Karpas-422 (cell line): ENCODE results near the gene FPGS. TPM values are rescaled to one million over a fixed set of nuclear protein-coding genes. Genes with fewer than 3 reads are reported as not detected.

Source experiments
- DNase-seq: peaks from one replicate; pipeline ENCODE4 v3.0.0-alpha.2; 2015
- H2AFZ ChIP-seq: fragments of 200-600 bp; sonication (generic); 2 replicates; pipeline ENCODE4 v1.6.1; 2014; ENCODE audit warnings: antibody characterized with exemption, low read length, mixed read lengths
- H3K27ac ChIP-seq: fragments of 200-600 bp; sonication (generic); 2 replicates; pipeline ENCODE4 v1.5.1; 2014; ENCODE audit warnings: mild to moderate bottlenecking, low read length, moderate library complexity
- H3K27me3 ChIP-seq: fragments of 200-600 bp; sonication (generic); 2 replicates; pipeline ENCODE4 v1.6.1; 2014; ENCODE audit warnings: low read length, mixed read lengths
- H3K36me3 ChIP-seq: fragments of 200-600 bp; sonication (generic); 2 replicates; pipeline ENCODE4 v1.6.1; 2014; ENCODE audit warnings: low read length, mixed read lengths; ENCODE audit not compliant: insufficient read depth
- H3K4me1 ChIP-seq: fragments of 200-600 bp; sonication (generic); 2 replicates; pipeline ENCODE4 v1.6.1; 2014; ENCODE audit warnings: mild to moderate bottlenecking, low read length, mixed read lengths
- H3K4me2 ChIP-seq: fragments of 200-600 bp; sonication (generic); 2 replicates; pipeline ENCODE4 v1.6.1; 2014; ENCODE audit warnings: low read length, low read depth, mild to moderate bottlenecking; ENCODE audit not compliant: poor library complexity, severe bottlenecking
- H3K4me3 ChIP-seq: fragments of 200-600 bp; sonication (generic); 2 replicates; pipeline ENCODE4 v1.5.1; 2014; ENCODE audit warnings: mild to moderate bottlenecking, antibody characterized with exemption, low read length, mixed read lengths
- H3K79me2 ChIP-seq: fragments of 200-600 bp; sonication (generic); 2 replicates; pipeline ENCODE4 v1.6.1; 2014; ENCODE audit warnings: mild to moderate bottlenecking, low read length, mixed read lengths
- H3K9ac ChIP-seq: fragments of 200-600 bp; sonication (generic); 2 replicates; pipeline ENCODE4 v1.6.0; 2014; ENCODE audit warnings: low read length
- H3K9me2 ChIP-seq: fragments of 200-600 bp; sonication (generic), shearing (Covaris generic); replicated peaks from 2 replicates; pipeline ENCODE4 v1.6.0; 2014; ENCODE audit warnings: mild to moderate bottlenecking, low read length, moderate library complexity; ENCODE audit not compliant: insufficient read depth
- H3K9me3 ChIP-seq: fragments of 300-700, 200-600 bp; sonication (generic); 2 replicates; pipeline ENCODE4 v1.6.1; 2014; ENCODE audit warnings: low read length, mixed read lengths
- H4K20me1 ChIP-seq: fragments of 200-600 bp; sonication (generic); 2 replicates; pipeline ENCODE4 v1.6.1; 2014; ENCODE audit warnings: mild to moderate bottlenecking, antibody characterized with exemption, low read length, low read depth; ENCODE audit not compliant: insufficient read depth
- total RNA-seq: library from RNA; depleted of rRNA; stranded (reverse); fragments of >200 nt; shearing (Covaris generic); gene quantifications from 2 replicates; pipeline ENCODE4 v1.2.3, GENCODE V29; 2014; ENCODE audit warnings: low replicate concordance

Gene FPGS
- total RNA-seq, 1 experiment from 2014 or later: 41.9 TPM

- Histone ChIP-seq H3K27me3 (no peaks in the 10 kb centered on the region), H3K9me3 (no peaks in the 10 kb centered on the region), H3K79me2 (no peaks in the 10 kb centered on the region), H3K4me2 (no peak overlapping the region), H3K27ac (no peak overlapping the region), H3K36me3 (no peaks in the 10 kb centered on the region), H3K9ac (no peak overlapping the region), H3K9me2 (no peaks in the 10 kb centered on the region), H2AFZ (no peak overlapping the region), H4K20me1 (no peaks in the 10 kb centered on the region), H3K4me3 (no peak overlapping the region), H3K4me1 (peaks cover 23% of the 10 kb centered on the region)
- DNase-seq: no peak
These were observed 28.7 kb upstream of the FPGS start for GRCh38 chr9:127773981-127774380.

- peak; percentile 52 for DNase-seq
- Histone ChIP-seq H3K9me3 (no peaks in the 10 kb centered on the region), H2AFZ (no peak overlapping the region), H3K4me3 (no peak overlapping the region), H3K79me2 (no peaks in the 10 kb centered on the region), H3K4me1 (peaks cover 18% of the 10 kb centered on the region), H3K36me3 (no peaks in the 10 kb centered on the region), H3K9me2 (no peaks in the 10 kb centered on the region), H3K27ac (no peak overlapping the region), H3K9ac (no peak overlapping the region), H3K27me3 (no peaks in the 10 kb centered on the region), H4K20me1 (no peaks in the 10 kb centered on the region), H3K4me2 (no peak overlapping the region)
These were observed 26.3 kb upstream of the FPGS start for GRCh38 chr9:127776195-127776923.

- peaks cover 19% of the 10 kb centered on the region for H3K4me1 ChIP-seq
- H4K20me1 ChIP-seq: no peaks in the 10 kb centered on the region
- no peak overlapping the region for H3K9ac ChIP-seq
- DNase-seq: no peak
- no peaks in the 10 kb centered on the region for H3K27me3 ChIP-seq
- H3K4me3 ChIP-seq: no peak overlapping the region
- no peaks in the 10 kb centered on the region for H3K9me2 ChIP-seq
- no peaks in the 10 kb centered on the region for H3K9me3 ChIP-seq
- H3K36me3 ChIP-seq: no peaks in the 10 kb centered on the region
- H3K27ac ChIP-seq: no peak overlapping the region
- H2AFZ ChIP-seq: no peak overlapping the region
- no peak overlapping the region for H3K4me2 ChIP-seq
- H3K79me2 ChIP-seq: no peaks in the 10 kb centered on the region
These were observed 25.8 kb upstream of the FPGS start for GRCh38 chr9:127776924-127777289.

GRCh38 chr9:127777368-127777980, 25.2 kb upstream of the FPGS start:
- H3K27me3 ChIP-seq: no peaks in the 10 kb centered on the region
- no peaks in the 10 kb centered on the region for H3K9me3 ChIP-seq
- H3K9me2 ChIP-seq: no peaks in the 10 kb centered on the region
- H3K4me1 ChIP-seq: peaks cover 19% of the 10 kb centered on the region
- no peak overlapping the region for H3K4me3 ChIP-seq
- no peaks in the 10 kb centered on the region for H4K20me1 ChIP-seq
- no peak overlapping the region for H2AFZ ChIP-seq
- no peak for DNase-seq
- H3K4me2 ChIP-seq: no peak overlapping the region
- H3K9ac ChIP-seq: no peak overlapping the region
- H3K36me3 ChIP-seq: no peaks in the 10 kb centered on the region
- H3K27ac ChIP-seq: no peak overlapping the region
- H3K79me2 ChIP-seq: no peaks in the 10 kb centered on the region

GRCh38 chr9:127778280-127779135, 24.2 kb upstream of the FPGS start, which contains the start of gene SH2D3C:
Gene SH2D3C (minus strand): TSS chr9:127778666. CDS start chr9:127778627, 39 bp downstream.
- DNase-seq: no peak
- Histone ChIP-seq H3K36me3 (no peaks in the 10 kb centered on the region), H3K27ac (no peak within 1 kb of the TSS), H4K20me1 (no peaks in the 10 kb centered on the region), H3K27me3 (no peaks in the 10 kb centered on the region), H3K4me1 (peaks cover 28% of the 10 kb centered on the region), H3K4me3 (no peak within 1 kb of the TSS), H3K79me2 (no peaks in the 10 kb centered on the region), H3K9me3 (no peaks in the 10 kb centered on the region), H3K4me2 (no peak within 1 kb of the TSS), H2AFZ (no peak within 1 kb of the TSS), H3K9me2 (no peaks in the 10 kb centered on the region), H3K9ac (no peak within 1 kb of the TSS)

GRCh38 chr9:127779136-127779981, 23.3 kb upstream of the FPGS start:
- H2AFZ ChIP-seq: no peak overlapping the region
- H3K4me3 ChIP-seq: no peak overlapping the region
- H3K27ac ChIP-seq: no peak overlapping the region

GRCh38 chr9:127780126-127780885, 22.4 kb upstream of the FPGS start:
- Histone ChIP-seq H2AFZ (no peak overlapping the region), H3K27ac (no peak overlapping the region), H3K9ac (no peak overlapping the region), H3K36me3 (no peaks in the 10 kb centered on the region), H3K4me1 (peaks cover 35% of the 10 kb centered on the region), H4K20me1 (no peaks in the 10 kb centered on the region), H3K79me2 (no peaks in the 10 kb centered on the region), H3K27me3 (no peaks in the 10 kb centered on the region), H3K4me2 (no peak overlapping the region), H3K4me3 (no peak overlapping the region), H3K9me2 (no peaks in the 10 kb centered on the region), H3K9me3 (no peaks in the 10 kb centered on the region)
- DNase-seq: no peak

More at GRCh38 chr9:127779136-127779981, 23.3 kb upstream of the FPGS start:
- no peak for DNase-seq
- H3K27me3 ChIP-seq: no peaks in the 10 kb centered on the region
- no peak overlapping the region for H3K9ac ChIP-seq
- no peak overlapping the region for H3K4me2 ChIP-seq
- no peaks in the 10 kb centered on the region for H4K20me1 ChIP-seq
- H3K9me3 ChIP-seq: no peaks in the 10 kb centered on the region
- H3K36me3 ChIP-seq: no peaks in the 10 kb centered on the region
- H3K79me2 ChIP-seq: no peaks in the 10 kb centered on the region
- H3K4me1 ChIP-seq: peaks cover 32% of the 10 kb centered on the region
- H3K9me2 ChIP-seq: no peaks in the 10 kb centered on the region
